SK-N-SH (cell line): ENCODE results near the gene GALNT11. TPM values are rescaled to one million over a fixed set of nuclear protein-coding genes. Genes with fewer than 3 reads are reported as not detected.

Experiments used
- CTCF ChIA-PET: fragments of 300-600, 350-600 bp; formaldehyde crosslinking; extraction: SDS; loops from one replicate; lab custom pipeline; 2021; lab: Yijun Ruan, JAX
- POLR2A ChIA-PET: fragments of 350-600 bp; sonication (Branson Sonifier 250); formaldehyde crosslinking; extraction: SDS; loops from one replicate; lab custom pipeline; 2020; ENCODE audit warnings: antibody characterized with exemption, inconsistent platforms; lab: Yijun Ruan, JAX
- DNase-seq: peaks from one replicate; pipeline ENCODE4 v3.0.0; 2012
- H2AFZ ChIP-seq: fragments of 200-600 bp; sonication (generic); 2 replicates; pipeline ENCODE4 v1.8.1; 2016; ENCODE audit warnings: antibody characterized with exemption, mild to moderate bottlenecking, low read depth
- H3F3A ChIP-seq: fragments of 200-600 bp; sonication (generic); replicated peaks from 2 replicates; pipeline ENCODE3; 2016; ENCODE audit warnings: antibody characterized with exemption, mild to moderate bottlenecking; ENCODE audit not compliant: insufficient read depth
- H3K27ac ChIP-seq, 2 experiments: fragments of 200-500 bp in 1 of 2; fragments of 200-600 bp in 1 of 2; sonication (Bioruptor generic) in 1 of 2; sonication (generic), shearing (Covaris generic) in 1 of 2; 2 replicates each; pipeline versions ENCODE4 v1.5.1 to v1.6.1; 2014 to 2016; ENCODE audit warnings: low read depth in 2 of 2, inconsistent platforms in 1 of 2, low read length in 1 of 2, mild to moderate bottlenecking in 1 of 2, mixed read lengths in 1 of 2
- H3K27me3 ChIP-seq: fragments of 200-600 bp; sonication (generic), shearing (Covaris generic); 2 replicates; pipeline ENCODE4 v1.6.1; 2016; ENCODE audit warnings: mixed run types; ENCODE audit not compliant: insufficient read depth
- H3K36me3 ChIP-seq, 2 experiments: fragments of 200-500 bp in 1 of 2; fragments of 200-600 bp in 1 of 2; sonication (Bioruptor generic) in 1 of 2; sonication (generic) in 1 of 2; replicated peaks in 1 of 2; 2 replicates each; pipeline versions ENCODE3 to v1.5.1; 2014 to 2016; ENCODE audit warnings: low read length in 1 of 2, mild to moderate bottlenecking in 1 of 2; ENCODE audit not compliant: insufficient read depth in 2 of 2, control insufficient read depth in 1 of 2
- H3K4me1 ChIP-seq, 2 experiments: fragments of 200-500 bp in 1 of 2; fragments of 200-600 bp in 1 of 2; sonication (Bioruptor generic) in 1 of 2; sonication (generic), shearing (Covaris generic) in 1 of 2; 2 replicates each; pipeline versions ENCODE4 v1.5.1 to v1.6.1; 2014 to 2016; ENCODE audit warnings: low read depth in 1 of 2, low read length in 1 of 2, mixed run types in 1 of 2; ENCODE audit not compliant: insufficient read depth in 2 of 2, control insufficient read depth in 1 of 2
- H3K4me2 ChIP-seq: fragments of 200-600 bp; sonication (generic), shearing (Covaris generic); 2 replicates; pipeline ENCODE4 v1.6.1; 2017; ENCODE audit warnings: mixed run types
- H3K4me3 ChIP-seq, 2 experiments: fragments of 200-500 bp in 1 of 2; fragments of 200-600 bp in 1 of 2; sonication (Bioruptor generic) in 1 of 2; sonication (generic), shearing (Covaris generic) in 1 of 2; 2 replicates each; pipeline versions ENCODE4 v1.5.1 to v1.8.1; 2014 to 2016; ENCODE audit warnings: low read depth in 2 of 2, inconsistent platforms in 1 of 2, low read length in 1 of 2, mild to moderate bottlenecking in 1 of 2, mixed read lengths in 1 of 2, moderate library complexity in 1 of 2
- H3K79me2 ChIP-seq: fragments of 200-600 bp; sonication (generic); 2 replicates; pipeline ENCODE4 v1.8.1; 2017; ENCODE audit warnings: mild to moderate bottlenecking; ENCODE audit not compliant: insufficient read depth
- H3K9ac ChIP-seq: fragments of 200-600 bp; sonication (generic); 2 replicates; pipeline ENCODE4 v1.6.1; 2017; ENCODE audit warnings: mixed run types
- H3K9me2 ChIP-seq: fragments of 200-600 bp; sonication (generic); 2 replicates; pipeline ENCODE4 v1.6.1; 2017; ENCODE audit warnings: mixed run types
- H3K9me3 ChIP-seq: fragments of 200-600 bp; sonication (generic); 2 replicates; pipeline ENCODE4 v1.6.1; 2017; ENCODE audit warnings: mixed run types, mild to moderate bottlenecking, moderate library complexity
- H4K20me1 ChIP-seq: fragments of 200-600 bp; sonication (generic); 2 replicates; pipeline ENCODE4 v1.6.1; 2017; ENCODE audit warnings: mild to moderate bottlenecking, mixed run types; ENCODE audit not compliant: insufficient read depth
- EZH2phosphoT487 ChIP-seq: fragments of 200-600 bp; sonication (generic); IDR thresholded peaks from 2 replicates; pipeline ENCODE4 v1.6.1; 2017; ENCODE audit warnings: low read depth, mixed run types, mild to moderate bottlenecking, antibody characterized with exemption, moderate library complexity, borderline replicate concordance
- FOSL2 ChIP-seq: IDR thresholded peaks from 2 replicates; pipeline ENCODE4 v1.4.0; 2012; ENCODE audit warnings: low read depth, mild to moderate bottlenecking, moderate library complexity, borderline replicate concordance
- FOXM1 ChIP-seq: IDR thresholded peaks from 2 replicates; pipeline ENCODE4 v1.4.0; 2012; ENCODE audit warnings: low read depth, mild to moderate bottlenecking
- GABPA ChIP-seq: IDR thresholded peaks from 2 replicates; pipeline ENCODE4 v1.4.0; 2012; ENCODE audit warnings: low read depth, mild to moderate bottlenecking
- RCOR1 ChIP-seq: fragments of 150-350 bp; IDR thresholded peaks from 2 replicates; pipeline ENCODE4 v1.6.1; 2017; ENCODE audit warnings: antibody characterized with exemption, low read length
- RFX5 ChIP-seq: IDR thresholded peaks from 2 replicates; pipeline ENCODE4 v1.6.1; 2012; ENCODE audit warnings: mild to moderate bottlenecking, improper control_type of control experiment, low read length
- TEAD4 ChIP-seq: IDR thresholded peaks from 2 replicates; pipeline ENCODE4 v1.4.0; 2012; ENCODE audit warnings: mild to moderate bottlenecking, borderline replicate concordance; ENCODE audit not compliant: insufficient read depth
- WGBS: methylation state at CpG from one replicate; pipeline ENCODE4 v1.1.6; 2017; ENCODE audit warnings: low lambda C conversion rate; 5-methylcytosine and 5-hydroxymethylcytosine counted together
- polyA plus RNA-seq, 3 experiments: library from polyadenylated mRNA; depleted of rRNA; stranded (reverse); fragments of >200 nt; gene quantifications; 2 replicates each; pipeline ENCODE4 v1.2.3, GENCODE V29; 2012
- TF ChIP-seq, protein P1 (sequence below): fragments of 150-350 bp; IDR thresholded peaks from 2 replicates; pipeline ENCODE4 v1.6.1; 2017; ENCODE audit warnings: antibody characterized with exemption, low read length, low read depth, borderline replicate concordance
- TF ChIP-seq, protein P2 (sequence below): fragments of 150-350 bp; IDR thresholded peaks from 2 replicates; pipeline ENCODE4 v1.6.1; 2016; ENCODE audit warnings: mild to moderate bottlenecking, low read depth, low read length
- TF ChIP-seq, protein P3 (sequence below): IDR thresholded peaks from 2 replicates; pipeline ENCODE4; 2012
- TF ChIP-seq, protein P4 (sequence below): IDR thresholded peaks from 2 replicates; pipeline ENCODE4 v1.6.1; 2012; ENCODE audit warnings: mild to moderate bottlenecking, low read depth, low read length, moderate library complexity

Gene GALNT11
- polyA plus RNA-seq, 1 of the 3 experiments (the other 2 are of a cell fraction): 70.0 TPM

DNA sequence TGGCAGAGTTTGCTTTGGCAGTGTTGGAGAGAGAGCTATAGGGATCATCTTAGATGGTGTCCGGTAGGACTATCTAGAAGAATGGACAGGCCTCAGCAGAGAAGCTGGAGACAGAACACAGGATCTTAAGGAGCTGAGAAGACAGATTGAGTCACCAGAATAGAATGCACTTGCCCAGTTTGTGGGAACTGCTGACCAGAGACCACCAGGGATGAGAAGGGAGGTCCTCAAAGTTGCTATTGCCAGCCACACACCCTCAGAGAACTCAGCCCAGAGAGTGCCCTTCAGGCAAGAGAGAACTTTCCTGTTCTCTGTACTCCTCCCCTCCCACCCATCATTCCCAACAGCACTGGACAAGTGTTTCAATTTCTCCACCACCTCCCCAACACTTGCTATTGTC is 25.3 kb upstream of the GALNT11 start:
- H3K9me3 ChIP-seq: no peaks in the 10 kb centered on the region
- no peak for TF ChIP-seq FOXM1
- TF ChIP-seq, protein P1, sequence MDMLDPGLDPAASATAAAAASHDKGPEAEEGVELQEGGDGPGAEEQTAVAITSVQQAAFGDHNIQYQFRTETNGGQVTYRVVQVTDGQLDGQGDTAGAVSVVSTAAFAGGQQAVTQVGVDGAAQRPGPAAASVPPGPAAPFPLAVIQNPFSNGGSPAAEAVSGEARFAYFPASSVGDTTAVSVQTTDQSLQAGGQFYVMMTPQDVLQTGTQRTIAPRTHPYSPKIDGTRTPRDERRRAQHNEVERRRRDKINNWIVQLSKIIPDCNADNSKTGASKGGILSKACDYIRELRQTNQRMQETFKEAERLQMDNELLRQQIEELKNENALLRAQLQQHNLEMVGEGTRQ: no peak
- no peak for TF ChIP-seq GABPA
- no peak for TF ChIP-seq EZH2phosphoT487
- no peak for TF ChIP-seq TEAD4
- TF ChIP-seq, protein P2, sequence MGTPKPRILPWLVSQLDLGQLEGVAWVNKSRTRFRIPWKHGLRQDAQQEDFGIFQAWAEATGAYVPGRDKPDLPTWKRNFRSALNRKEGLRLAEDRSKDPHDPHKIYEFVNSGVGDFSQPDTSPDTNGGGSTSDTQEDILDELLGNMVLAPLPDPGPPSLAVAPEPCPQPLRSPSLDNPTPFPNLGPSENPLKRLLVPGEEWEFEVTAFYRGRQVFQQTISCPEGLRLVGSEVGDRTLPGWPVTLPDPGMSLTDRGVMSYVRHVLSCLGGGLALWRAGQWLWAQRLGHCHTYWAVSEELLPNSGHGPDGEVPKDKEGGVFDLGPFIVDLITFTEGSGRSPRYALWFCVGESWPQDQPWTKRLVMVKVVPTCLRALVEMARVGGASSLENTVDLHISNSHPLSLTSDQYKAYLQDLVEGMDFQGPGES: no peak
- no peak for TF ChIP-seq FOSL2
- no peak for TF ChIP-seq RCOR1
- TF ChIP-seq, protein P3, sequence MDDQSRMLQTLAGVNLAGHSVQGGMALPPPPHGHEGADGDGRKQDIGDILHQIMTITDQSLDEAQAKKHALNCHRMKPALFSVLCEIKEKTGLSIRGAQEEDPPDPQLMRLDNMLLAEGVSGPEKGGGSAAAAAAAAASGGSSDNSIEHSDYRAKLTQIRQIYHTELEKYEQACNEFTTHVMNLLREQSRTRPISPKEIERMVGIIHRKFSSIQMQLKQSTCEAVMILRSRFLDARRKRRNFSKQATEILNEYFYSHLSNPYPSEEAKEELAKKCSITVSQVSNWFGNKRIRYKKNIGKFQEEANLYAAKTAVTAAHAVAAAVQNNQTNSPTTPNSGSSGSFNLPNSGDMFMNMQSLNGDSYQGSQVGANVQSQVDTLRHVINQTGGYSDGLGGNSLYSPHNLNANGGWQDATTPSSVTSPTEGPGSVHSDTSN: no peak
- no peak for TF ChIP-seq RFX5
- TF ChIP-seq, protein P4, sequence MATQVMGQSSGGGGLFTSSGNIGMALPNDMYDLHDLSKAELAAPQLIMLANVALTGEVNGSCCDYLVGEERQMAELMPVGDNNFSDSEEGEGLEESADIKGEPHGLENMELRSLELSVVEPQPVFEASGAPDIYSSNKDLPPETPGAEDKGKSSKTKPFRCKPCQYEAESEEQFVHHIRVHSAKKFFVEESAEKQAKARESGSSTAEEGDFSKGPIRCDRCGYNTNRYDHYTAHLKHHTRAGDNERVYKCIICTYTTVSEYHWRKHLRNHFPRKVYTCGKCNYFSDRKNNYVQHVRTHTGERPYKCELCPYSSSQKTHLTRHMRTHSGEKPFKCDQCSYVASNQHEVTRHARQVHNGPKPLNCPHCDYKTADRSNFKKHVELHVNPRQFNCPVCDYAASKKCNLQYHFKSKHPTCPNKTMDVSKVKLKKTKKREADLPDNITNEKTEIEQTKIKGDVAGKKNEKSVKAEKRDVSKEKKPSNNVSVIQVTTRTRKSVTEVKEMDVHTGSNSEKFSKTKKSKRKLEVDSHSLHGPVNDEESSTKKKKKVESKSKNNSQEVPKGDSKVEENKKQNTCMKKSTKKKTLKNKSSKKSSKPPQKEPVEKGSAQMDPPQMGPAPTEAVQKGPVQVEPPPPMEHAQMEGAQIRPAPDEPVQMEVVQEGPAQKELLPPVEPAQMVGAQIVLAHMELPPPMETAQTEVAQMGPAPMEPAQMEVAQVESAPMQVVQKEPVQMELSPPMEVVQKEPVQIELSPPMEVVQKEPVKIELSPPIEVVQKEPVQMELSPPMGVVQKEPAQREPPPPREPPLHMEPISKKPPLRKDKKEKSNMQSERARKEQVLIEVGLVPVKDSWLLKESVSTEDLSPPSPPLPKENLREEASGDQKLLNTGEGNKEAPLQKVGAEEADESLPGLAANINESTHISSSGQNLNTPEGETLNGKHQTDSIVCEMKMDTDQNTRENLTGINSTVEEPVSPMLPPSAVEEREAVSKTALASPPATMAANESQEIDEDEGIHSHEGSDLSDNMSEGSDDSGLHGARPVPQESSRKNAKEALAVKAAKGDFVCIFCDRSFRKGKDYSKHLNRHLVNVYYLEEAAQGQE: no peak
- ChIA-PET CTCF (interaction anchor here (1.0 kb wide), 1 partner anchor 146 kb away, joined by 3 read pairs; no protein-coding TSS in a partner anchor), POLR2A (no interaction called here)
- H3K4me1 ChIP-seq: no peaks in the 10 kb centered on the region
- no peaks in the 10 kb centered on the region for H3K79me2 ChIP-seq
- no peak for DNase-seq
- no peaks in the 10 kb centered on the region for H3K36me3 ChIP-seq
- no peaks in the 10 kb centered on the region; the same call in 1 of the 2 replicates for H3K27me3 ChIP-seq
- no peak overlapping the region for H3K4me3 ChIP-seq
- 65% methylated on average over 1 of the region's 1 CpG for WGBS
- H2AFZ ChIP-seq: no peak overlapping the region
- no peak overlapping the region for H3K27ac ChIP-seq
- no peak overlapping the region for H3K4me2 ChIP-seq
- H3K9me2 ChIP-seq: no peaks in the 10 kb centered on the region; the same call in 1 of the 2 replicates
- no peaks in the 10 kb centered on the region for H4K20me1 ChIP-seq
- no peaks in the 10 kb centered on the region for H3F3A ChIP-seq
- no peak overlapping the region for H3K9ac ChIP-seq
